Measurements from ENCODE around the gene ITPR1.

The ITPR1 gene

DNA sequence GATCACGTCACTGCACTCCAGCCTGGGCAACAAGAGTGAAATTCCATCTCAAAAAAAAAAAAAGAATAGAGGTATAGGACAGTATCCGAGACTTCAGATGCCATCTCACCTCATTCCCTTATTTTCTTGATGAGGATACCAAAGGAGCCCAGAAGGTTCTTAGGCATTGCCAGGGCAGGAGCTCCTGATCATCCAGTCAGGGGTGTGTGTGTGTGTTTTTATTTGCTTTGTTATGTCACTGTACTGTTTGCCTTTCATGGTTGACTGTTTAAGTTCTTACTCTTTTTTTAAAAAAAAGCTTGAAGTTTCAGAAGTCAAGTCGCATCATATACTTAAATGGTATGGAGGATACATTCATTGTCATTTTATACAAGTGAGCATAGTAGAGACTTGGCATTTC, 346.1 kb downstream of the ITPR1 start:
- no peak for DNase-seq

DNA sequence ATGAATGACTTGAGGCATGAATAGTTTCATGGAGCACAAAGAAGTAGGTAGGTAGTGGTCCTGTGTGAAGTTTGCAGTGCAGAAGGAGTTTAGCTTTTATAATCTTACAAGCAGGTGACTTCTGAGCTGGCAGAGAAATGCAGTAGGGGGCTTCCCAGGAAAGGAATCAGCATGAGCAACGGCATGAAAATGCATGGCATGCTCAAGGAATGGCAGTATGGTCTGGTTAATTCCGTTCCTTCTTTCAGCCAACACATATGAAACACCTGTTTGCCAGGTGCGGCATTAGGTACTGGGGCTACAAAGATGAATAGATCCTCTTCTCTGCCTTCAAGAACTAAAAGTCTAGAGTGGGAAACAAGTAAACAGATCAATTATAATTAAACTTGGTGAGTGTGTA, 348.1 kb downstream of the ITPR1 start:
- no peak for DNase-seq

DNA sequence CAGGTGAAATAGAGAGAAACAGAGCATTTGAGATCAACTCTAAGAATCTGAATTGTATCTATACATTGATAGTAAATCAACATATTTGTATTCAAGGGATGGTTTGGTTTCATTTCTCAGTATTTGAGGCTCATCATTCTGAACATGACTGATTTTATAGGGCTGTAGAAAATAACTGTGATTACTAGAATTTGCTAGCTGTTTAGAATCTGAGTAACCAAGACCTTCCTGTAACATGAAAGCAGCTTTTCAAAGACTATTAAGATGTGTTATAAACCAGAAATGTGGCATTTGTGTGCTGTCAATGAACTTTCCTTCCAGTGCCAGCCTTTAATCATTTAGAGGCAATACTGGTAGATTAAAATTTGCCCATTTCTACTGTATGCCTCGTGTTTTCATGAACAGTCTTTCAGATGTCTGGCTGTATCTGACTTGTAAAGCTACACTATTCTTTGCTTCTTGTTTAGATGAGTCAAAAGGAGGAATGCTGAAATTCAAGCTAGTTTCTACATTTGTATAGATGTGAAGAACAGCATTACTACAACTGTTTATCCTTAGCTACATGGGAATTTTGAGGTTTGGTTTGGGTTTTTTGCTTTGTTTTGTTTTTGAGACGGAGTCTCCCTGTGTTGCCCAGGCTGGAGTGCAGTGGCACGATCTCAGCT, 348.8 kb downstream of the ITPR1 start:
- no peak for DNase-seq

DNA sequence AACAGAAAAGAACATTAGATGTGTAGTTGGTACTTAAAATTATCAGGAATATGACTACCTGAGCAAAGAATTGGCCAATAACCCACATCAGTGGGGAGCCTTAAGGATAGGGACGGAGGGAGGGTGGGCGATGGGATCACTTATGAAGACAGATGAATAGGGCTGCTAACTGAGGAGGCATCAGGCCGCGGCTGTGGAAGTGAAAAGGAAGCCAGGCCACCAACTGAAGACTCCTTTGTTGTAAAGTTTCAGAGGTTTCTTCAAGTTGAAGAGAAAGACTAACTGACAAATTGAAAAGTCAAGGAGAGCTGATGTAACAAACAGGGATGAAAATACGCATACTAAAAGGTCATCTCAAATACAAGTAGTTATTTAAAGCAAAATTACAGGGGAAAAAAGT, 350.5 kb downstream of the ITPR1 start:
- DNase-seq, result no peak

DNA sequence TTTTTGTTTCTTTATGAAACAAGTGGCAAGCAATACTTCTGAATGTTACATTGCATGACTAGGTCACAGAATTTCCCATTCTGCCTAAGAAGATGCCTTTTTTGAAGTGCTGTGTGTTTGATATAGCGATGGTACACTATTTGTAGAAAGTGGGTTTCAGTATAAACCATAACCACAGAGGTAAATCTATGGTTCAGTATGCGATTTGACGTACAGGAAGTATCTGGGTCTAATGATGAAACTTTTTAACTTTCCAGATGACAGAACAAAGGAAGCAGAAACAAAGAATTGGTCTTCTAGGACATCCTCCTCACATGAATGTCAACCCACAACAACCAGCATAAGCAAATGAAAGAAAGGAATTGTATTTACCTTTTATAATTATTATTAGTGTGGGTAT, 352.7 kb downstream of the ITPR1 start:
- DNase-seq, result no peak

DNA sequence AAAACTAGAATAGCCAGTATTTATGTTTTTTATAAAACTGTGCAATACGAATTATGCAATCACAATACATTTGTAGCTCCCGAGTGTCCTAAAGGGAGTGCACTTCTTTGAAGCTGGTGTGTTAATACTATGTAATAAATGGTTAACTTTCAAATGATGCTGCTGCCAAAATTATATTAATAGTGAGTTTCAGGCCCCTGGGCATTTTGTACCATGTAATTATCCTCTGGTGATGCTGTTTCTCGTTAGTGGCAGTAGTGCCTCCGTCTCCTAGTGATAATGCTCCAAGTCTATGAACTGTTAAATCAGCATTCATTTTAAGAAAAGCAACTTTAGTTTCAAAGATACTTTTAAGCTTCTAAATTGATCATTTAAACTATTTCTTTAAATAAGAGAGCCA, 353.4 kb downstream of the ITPR1 start:
- no peak for DNase-seq

DNA sequence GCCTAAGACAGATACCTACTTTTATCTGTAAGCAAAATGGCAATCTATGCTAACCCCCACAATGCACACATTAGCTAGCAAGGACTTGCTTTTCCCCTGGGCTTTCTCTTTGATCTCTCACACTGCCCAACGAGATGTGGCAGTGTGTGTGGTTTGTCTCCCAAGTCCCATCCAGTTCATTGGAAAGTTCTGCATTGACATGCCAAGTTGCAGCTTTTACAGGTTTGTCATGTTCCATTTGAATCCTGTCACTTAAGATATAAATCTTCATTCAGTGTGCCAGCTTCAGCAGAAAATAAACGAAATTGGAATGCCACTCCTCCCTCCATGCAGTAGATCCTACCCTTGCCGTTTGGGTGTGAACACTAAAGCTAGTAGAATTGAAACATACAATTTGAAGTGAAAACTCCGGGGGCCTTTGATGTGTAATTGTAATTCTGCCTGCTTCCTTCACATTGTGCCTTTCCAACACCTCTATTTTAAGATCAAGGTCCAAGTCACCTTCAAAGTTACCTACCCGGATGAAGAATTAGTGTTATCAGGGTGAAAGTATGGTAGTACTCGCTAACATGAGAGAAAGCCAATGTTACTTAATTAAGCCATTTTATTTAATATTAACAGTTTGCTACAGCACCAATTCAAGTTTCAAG, 355.2 kb downstream of the ITPR1 start:
- no peak for DNase-seq

DNA sequence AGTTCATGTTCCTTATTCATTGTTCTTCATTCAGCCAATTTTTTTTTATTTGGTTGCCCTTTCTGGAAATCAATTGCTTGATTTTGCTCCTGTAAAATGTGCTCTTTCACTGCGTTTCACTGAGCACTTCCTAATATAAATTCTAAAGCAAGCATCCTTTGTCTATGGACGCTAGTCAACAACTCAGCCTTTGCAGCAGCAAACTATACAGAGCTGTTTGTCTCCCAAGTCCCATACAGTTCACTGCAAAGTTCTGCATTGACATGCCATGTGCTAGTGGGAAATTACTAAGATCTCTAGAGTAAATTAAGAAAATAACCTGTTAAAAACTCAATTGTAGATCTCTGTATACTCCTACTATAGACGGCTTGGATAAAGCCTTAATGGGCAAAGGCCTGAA, 356.0 kb downstream of the ITPR1 start:
- no peak for DNase-seq

DNA sequence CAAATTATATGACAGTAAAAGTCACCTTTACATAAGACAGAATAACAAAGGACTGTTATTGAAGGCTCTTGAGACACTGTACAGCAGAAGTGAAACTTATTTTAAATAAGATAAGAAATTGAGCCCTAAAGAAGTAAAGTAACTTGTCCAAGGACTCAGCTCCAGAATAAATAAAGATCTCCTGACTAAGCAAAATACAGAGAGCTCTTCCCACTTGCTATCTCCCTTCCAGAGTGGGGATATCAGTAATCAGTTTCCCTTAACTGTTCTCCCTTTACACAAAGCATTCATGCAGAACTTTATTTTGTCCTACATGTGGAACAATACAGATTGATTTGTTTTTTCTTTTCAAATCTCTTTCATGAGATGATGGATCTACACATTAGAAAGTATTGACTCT, 356.6 kb downstream of the ITPR1 start:
- DNase-seq, result no peak

DNA sequence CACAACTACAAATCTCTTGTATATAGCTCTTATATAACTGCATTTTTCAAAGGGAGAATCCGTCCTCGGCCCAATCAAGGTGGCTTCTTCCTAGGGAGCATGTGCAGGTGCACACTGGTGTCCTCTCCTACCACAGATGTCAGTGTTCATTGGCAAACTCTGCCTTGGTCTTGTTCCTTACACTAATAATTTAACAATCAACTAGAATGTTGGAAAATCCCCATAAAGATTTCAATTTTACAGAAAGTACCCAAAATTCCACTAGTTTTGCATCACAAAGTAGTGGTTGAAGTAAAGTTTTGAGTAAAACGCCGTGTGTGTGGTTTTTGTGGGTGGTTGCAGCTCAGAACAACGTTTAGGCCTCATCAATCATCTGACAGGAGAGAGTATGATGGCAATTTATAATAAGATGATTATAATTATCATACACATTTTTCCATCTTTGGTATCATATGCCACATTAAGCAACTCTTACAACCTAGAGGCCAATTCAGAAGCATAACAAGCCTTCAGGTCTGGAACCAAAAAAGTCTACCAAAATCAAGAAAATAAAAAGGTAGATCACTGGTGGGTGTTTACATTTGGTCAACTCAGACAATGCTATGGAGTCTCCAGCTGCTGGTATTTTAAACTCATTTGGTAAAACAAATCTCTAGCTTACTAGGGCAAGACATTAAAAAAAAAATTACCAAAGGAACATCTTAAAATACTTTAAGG, 357.2 kb downstream of the ITPR1 start:
- no peak for DNase-seq

DNA sequence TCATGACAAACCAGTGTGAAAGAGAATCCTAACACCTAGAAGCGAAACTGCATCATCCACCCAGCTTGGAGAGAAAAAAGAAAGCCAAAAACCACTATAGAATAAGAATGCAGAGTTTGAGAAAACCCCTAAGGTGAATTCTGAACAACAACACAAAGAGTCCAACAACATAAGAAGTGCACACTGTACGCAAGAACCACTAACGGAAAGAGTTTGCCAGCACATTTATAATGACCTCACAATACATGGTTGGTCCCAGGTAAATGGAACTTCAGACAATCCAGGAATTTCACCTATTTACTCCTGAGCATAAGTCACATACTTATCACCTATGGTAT, 357.7 kb downstream of the ITPR1 start:
- no peak for DNase-seq

DNA sequence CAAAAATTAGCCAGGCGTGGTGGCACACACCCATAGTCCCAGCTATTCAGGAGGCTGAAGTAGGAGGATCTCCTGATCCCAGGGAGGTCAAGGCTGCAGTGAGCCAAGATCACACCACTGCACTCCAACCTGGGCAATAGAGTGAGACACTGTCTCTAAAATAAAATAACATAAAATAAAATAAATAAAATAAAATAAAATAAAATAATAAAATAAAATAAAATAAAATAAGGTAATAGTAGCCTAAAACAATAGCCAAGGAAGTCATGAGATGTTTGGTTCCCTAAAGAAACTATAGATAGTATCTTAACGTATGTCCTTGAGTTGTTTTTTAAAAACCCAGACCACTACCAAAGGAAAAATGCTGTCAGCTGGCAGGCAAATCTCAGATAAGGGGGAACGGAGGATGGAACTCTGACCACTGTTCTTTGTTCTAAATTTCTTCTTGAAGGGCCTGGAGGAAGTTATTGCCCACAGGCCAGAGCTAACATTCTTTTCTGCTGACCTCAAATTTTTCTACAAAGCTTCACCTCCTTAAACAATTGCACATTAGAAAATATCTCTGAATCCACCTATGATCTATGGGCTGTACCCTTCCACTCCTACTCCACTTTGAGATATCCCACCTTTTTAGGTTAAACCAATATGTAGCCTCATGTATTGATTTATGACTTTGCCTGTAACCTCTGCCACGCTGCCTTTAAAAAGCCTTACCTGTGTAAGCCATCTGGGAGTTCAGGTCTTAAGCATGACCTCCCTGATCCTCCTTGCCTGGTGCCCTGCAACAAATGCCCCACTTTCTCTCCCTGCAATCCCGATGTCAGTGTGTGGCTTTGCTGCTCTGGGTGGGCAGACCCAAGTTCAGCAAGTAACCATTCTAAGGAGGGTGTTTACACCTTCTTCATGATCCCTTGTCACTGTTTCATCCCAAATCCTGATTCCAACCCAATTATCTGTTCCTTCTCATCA, 359.9 kb downstream of the ITPR1 start:
- DNase-seq, result no peak

DNA sequence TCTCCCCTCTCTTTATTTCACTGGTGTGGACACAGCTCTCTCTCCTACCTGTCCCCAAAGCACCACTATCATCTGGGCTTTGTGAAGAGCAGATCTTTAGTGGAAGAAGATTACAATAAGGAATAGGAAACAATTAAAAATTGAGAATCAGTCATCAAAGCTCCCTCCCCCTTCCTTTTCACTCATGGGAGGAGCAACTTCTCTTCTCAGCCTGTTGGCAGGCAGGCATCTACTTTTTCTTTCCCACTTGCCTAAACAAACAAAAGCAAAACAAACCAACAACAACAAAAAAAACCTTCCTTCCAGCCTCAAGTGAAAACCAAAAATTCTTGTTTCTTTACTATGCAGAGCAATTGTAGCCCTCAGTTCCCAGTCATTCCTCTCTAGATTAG, 360.6 kb downstream of the ITPR1 start:
- no peak for DNase-seq

DNA sequence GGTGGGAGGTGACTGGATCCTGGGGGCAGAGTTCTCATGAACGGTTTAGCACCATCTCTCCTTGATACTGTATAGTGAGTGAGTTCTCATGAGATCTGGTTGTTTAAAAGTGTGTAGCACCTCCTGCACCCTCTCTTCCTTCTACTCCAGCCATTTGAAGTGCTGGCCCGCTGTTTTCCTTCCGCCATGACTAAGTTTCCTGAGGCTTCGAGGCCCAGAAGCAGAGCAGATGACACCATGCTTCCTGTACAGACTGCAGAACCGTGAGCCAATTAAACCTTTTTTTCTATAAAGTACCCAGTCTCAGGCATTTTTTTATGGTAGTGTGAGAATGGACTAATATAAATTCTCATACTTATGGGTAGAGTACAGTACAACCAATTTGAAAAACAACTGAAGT, 362.5 kb downstream of the ITPR1 start:
- DNase-seq, result no peak

DNA sequence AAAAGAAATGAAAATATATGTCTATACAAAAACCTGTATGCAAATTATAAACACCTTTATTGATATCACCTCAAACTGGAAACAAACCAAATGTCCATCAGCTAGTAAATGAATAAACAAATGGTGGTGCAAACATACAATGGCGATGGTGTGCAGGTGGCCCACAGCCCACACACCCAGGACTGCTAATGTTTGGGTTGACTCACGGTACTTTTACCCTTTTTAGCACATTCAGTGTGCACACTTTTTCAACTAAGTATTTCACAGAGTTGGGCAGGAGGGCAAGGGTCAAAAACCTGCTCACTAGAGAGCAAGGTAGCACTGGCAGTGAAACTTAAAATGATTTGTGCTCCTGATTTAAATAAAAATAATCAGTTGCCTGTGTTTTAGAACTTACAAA, 363.0 kb downstream of the ITPR1 start:
- no peak for DNase-seq

DNA sequence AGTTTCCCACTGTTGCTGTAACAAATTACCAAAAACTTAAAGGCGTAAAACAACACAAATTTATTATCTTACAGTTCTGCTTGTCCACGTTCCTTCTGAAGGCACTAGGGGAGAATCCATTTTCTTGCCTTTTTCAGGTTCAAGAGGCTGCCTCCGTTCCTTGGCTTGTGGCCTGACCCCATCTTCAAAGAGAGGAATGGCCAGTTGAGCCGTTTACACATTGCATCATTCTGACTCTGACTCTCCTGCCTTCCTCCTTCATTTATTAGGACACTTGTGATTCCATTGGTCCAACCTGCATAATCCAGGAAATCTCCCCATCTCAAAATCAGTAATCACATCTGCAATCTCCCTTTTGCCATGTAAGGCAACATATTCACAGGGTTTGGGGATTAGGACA, 363.4 kb downstream of the ITPR1 start:
- DNase-seq, result no peak

DNA sequence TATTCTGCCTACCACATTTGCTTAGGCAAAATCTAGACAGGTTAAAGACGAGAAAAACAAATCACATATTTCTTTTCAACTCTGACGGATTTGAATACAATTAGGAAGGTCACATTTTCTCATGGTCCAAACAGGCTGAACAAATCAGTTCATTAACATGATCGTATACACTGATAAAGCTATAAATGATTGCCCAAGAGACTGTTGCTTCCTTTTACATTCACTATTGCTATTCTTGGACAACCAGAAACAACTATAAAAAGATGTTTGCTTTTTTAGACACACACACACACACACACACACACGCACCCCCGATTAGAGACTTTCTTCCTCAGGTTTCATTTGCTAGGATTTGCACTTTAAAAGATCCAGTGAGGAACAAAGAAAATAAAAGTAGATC, 363.8 kb downstream of the ITPR1 start:
- DNase-seq, result no peak

DNA sequence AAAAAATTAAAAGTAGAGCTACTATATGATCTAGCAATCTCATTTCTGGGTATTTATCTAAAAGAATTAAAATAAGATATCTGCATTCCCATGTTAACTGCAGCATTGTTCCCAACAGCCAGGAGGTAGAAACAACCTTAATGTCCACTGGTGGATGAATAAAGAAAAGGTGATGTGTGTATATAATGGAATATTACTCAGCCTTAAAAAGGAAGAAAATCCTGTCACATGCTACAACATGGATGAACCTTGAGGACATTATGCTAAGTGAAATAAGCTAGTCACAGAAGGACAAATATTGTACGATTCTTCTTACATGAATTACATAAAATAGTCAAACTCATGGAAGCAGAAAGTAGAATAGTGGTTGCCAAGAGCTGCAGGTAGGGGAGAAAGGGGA, 366.6 kb downstream of the ITPR1 start:
- no peak for DNase-seq

DNA sequence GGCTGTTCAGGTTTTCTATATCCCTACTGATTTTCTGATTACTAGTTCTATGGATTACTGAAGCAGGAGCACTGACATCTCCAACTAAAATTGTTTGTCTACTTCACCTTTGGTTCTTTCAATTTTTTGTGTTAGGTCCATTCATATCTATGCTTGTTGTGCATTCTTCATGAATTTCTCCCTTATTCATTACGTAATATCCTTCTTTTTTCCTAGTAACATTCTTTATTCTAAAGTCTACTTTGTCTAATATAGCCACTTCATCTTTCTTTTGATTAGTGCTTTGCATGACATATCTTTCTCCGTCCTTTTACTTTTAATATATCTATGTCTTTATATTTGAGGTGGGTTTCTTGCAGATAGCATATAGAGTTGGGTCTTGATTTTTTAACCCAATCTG, 369.8 kb downstream of the ITPR1 start:
- DNase-seq, result no peak

DNA sequence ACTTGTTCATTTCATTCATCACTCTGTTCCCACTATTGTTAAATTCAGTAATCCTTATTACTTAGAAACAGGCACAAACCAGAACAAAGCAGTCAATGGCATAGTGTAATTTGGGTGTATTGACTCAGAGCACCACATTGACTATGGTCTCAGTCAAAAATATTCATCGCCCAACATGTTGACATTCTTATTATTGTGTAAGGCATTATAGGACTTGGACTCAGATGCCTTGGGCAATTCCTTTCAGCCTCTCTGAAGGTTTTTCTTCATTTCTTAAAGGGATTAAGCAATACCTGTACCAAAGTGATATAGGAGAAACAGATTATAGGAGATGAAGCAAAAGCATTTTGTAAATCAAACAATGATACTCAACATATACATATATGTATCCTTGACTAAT, 371.4 kb downstream of the ITPR1 start:
- DNase-seq, result no peak

DNA sequence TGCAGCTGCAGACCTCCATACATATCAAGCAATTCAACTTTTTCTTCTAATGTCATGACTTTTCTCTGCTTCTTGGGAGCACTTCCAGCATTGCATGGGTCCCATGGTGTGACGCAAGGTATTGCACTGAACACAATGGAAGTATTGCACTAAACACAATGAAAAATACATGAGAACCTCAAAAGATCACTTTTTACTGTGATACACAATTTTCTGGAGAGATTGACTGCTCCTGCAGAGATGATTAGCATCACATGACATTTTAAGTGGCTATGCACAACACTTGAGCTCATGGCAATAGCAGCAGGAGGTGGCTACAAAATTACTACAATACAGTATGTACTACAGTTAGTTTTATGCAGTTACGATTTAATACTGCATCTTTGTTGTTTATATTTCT, 372.6 kb downstream of the ITPR1 start:
- DNase-seq, result peak; percentile 5 to 15

DNA sequence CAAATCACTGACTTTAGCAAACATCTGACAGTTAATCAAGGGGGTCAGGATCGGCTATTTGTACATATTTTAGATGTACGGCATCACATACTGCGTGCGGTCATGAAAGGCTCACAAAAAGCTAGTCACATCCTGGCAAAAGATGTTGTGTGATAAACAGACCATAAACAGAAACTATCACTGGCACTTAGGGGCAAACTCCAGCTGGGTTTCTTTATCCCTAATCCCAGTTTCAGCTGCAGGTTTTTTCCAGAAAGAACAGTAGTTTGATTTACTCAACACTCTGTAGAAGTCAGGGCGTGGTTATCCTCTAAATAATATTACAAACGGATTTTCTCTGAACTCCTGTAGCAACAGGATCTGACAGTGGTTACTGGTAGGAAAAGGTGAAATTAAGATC, 373.7 kb downstream of the ITPR1 start:
- DNase-seq, result no peak

DNA sequence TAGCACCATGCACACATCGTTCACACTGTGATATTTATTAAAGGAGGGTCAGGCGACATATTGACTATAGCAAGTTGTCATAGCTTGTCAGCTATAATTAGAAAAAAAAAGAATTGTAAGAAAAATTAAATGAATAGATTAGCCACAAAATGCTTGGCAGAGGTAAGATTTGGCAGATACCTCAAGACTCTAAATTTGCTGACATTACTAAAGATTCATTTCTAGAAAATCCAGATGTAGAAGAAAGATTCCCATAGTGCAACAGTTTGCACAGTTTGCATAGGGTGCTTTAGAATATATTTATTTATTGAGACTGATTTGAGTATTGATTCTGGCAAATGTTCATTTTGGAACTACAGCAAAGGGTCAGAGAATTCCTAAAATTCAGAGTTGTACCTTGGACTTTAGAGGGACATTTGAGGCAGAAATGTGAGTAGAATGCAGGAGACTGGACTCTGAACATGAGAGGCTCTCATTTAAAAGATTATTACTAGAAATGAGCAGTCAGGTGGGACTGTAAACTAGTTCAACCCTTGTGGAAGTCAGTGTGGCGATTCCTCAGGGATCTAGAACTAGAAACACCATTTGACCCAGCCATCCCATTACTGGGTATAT, 384.1 kb downstream of the ITPR1 start:
- DNase-seq, result no peak
